GM19328 (cell line): ENCODE results near the gene ATAD2B.
"Not testable (repeated sequence)": the region's sequence is repeated elsewhere in the genome, so short reads cannot be mapped to it uniquely, and the experiment has no call there.

Experiments
- ATAC-seq: cut with Tn5 transposase; IDR thresholded peaks from one replicate; pipeline ENCODE4 v1.9.1; 2021; ENCODE audit warnings: mild to moderate bottlenecking, moderate library complexity; ENCODE audit not compliant: unreplicated experiment

ATAD2B gene

GRCh38 chr2:23794234-23794633 lies 132.7 kb downstream of the ATAD2B start:
- no peak for ATAC-seq

GRCh38 chr2:23793476-23793875 lies 133.4 kb downstream of the ATAD2B start:
- no peak for ATAC-seq

- no peak for ATAC-seq
Observed at GRCh38 chr2:23791030-23791429, 135.9 kb downstream of the ATAD2B start.

GRCh38 chr2:23789012-23789411 lies 137.9 kb downstream of the ATAD2B start:
- no peak for ATAC-seq

GRCh38 chr2:23788100-23788499 lies 138.8 kb downstream of the ATAD2B start:
- peak; percentile 72 for ATAC-seq

GRCh38 chr2:23784971-23785370 lies 142.0 kb downstream of the ATAD2B start:
- no peak for ATAC-seq

- no peak for ATAC-seq
Observed at GRCh38 chr2:23782646-23783045, 144.3 kb downstream of the ATAD2B start.

- no peak for ATAC-seq
Observed at GRCh38 chr2:23782126-23782525, 144.8 kb downstream of the ATAD2B start.

GRCh38 chr2:23780465-23780864 lies 146.5 kb downstream of the ATAD2B start:
- not testable (repeated sequence) for ATAC-seq

GRCh38 chr2:23777826-23778225 lies 149.1 kb downstream of the ATAD2B start:
- no peak for ATAC-seq

GRCh38 chr2:23776021-23776420 lies 150.9 kb downstream of the ATAD2B start:
- ATAC-seq = no peak

- no peak for ATAC-seq
Observed at GRCh38 chr2:23772684-23773083, 154.2 kb downstream of the ATAD2B start.

GRCh38 chr2:23772056-23772455 lies 154.9 kb downstream of the ATAD2B start:
- no peak for ATAC-seq

- ATAC-seq = no peak
Observed at GRCh38 chr2:23769364-23769763, 157.6 kb downstream of the ATAD2B start.

GRCh38 chr2:23767876-23768621 lies 158.9 kb downstream of the ATAD2B start:
- ATAC-seq = no peak

GRCh38 chr2:23762141-23762540 lies 164.8 kb downstream of the ATAD2B start:
- no peak for ATAC-seq

GRCh38 chr2:23761638-23762037 lies 165.3 kb downstream of the ATAD2B start:
- no peak for ATAC-seq

GRCh38 chr2:23760736-23761135 lies 166.2 kb downstream of the ATAD2B start:
- no peak for ATAC-seq

- ATAC-seq = no peak
Observed at GRCh38 chr2:23757686-23758433, 169.1 kb downstream of the ATAD2B start.

- no peak for ATAC-seq
Observed at GRCh38 chr2:23756593-23757292, 170.2 kb downstream of the ATAD2B start.

- ATAC-seq = no peak
Observed at GRCh38 chr2:23754970-23755369, 172.0 kb downstream of the ATAD2B start.
